Hematopoietic multipotent progenitor cell (in vitro differentiated cells): ENCODE results near the gene NFATC4. TPM values are rescaled to one million over a fixed set of nuclear protein-coding genes. Genes with fewer than 3 reads are reported as not detected.
"Not testable (repeated sequence)": the region's sequence is repeated elsewhere in the genome, so short reads cannot be mapped to it uniquely, and the experiment has no call there.

Experiments
- DNase-seq, 3 donors: peaks; one replicate each; pipeline ENCODE4 v3.0.0-alpha.2; 2011 to 2015; ENCODE audit warnings: low read depth in 2 of 3, low spot score in 2 of 3
- total RNA-seq: library from RNA; depleted of rRNA; stranded (reverse); fragments of >200 nt; gene quantifications from one replicate; pipeline ENCODE4 v1.2.3, GENCODE V29; 2012

Gene NFATC4
- total RNA-seq, 1 donor = 0.54 TPM

DNA sequence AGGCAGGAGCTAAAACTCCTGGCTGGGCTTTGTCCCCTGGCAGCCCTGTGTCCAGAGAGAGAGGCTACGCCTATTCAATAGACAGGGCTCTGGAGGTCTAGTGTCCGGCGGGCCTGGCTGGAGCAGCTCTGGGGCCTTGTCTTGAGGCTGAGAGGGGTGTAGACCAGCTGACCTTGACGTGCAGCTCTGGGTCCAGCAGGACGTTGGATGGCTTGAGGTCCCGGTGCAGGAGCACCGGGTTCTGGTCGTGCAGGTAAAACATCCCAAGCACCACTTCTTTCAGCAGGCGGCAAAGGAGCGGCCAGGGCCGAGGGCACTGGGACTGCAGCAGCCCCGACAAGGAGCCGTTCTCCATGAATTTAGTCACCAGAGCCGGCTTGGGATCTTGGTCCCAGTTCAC, 29.1 kb upstream of the NFATC4 start:
- no peak for DNase-seq

DNA sequence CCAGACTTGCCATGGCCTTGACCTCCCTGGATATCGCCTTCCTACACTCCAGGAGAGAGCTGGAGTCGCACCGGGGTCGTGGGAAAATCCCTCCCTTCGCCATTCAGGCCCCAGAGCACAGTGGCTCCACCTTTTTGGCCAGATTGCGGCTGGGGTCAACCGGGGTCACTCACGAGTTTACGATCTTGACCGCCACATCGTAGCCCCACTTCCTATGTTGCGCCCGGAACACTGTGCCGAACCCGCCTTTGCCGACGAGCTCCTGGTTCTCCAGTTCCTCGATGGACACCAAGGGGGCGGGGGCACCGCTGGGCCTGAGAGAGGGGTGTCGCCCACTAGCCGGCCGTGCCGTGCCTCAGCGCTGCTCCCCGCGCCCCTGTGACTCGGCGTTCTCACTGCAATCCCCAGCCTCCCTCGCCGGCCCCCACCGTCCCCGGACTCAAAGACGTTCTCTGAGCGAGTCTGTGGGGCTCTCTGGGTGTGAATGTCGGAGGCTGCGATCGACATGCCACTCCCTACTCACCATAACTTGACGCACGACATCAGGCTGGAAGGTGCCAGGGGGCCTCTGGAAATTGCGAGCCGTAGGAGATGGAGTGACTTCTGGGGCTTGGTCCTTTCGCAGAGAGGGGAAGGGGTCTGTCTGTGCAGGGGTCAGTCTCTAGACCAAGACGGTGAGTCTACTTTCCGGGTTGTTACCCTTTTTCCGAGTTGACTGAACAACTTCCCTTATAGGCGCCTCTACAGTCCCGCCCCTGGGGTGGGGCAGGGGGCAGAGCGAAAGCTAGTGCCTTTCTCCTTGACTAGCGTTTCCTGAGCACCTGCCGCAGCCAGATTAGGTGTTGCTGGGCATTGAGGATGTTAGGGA, 28.5 kb upstream of the NFATC4 start, which contains the start of gene RIPK3:
Gene RIPK3 (minus strand): TSS at position 708 of the 868 bp plus-strand sequence. CDS start 165 bp downstream, at position 543.
- peak; percentile 30 to 65 (median 48) for DNase-seq

DNA sequence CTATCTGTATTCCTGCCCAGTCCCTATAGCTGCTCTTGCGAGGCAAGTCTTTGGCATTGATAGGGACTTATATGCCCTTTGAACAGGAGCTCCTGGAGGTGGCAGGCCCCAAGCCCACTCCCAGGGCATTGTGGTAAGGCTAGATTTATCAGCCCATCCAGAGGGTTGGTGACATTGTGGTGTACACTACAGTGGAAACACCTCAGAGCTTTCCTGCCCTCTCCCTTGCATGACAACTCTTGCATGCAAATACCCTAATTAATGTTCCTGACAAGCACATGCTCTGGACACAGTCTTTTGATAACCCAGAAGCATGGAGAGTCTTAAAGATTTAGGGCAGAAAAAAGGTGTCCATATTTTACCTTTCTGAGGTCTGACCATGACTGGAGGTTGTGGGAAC, 27.4 kb upstream of the NFATC4 start:
- DNase-seq = no peak

DNA sequence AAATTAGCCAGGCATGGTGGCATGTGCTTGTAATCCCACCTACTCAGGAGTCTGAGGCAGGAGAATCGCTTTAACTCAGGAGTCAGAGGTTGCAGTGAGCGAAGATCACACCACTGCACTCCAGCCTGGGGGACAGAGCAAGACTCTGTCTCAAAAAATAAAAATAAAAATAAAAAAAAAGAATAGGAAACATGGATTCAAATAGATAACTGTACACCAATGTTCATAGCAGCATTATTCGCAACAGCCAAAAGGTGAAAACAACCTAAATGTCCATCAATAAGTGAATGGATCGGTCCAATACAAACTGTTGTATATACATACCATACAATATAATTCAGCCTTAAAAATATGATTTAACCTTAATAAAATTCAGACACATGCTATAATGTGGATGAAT, 25.1 kb upstream of the NFATC4 start:
- DNase-seq = no peak

DNA sequence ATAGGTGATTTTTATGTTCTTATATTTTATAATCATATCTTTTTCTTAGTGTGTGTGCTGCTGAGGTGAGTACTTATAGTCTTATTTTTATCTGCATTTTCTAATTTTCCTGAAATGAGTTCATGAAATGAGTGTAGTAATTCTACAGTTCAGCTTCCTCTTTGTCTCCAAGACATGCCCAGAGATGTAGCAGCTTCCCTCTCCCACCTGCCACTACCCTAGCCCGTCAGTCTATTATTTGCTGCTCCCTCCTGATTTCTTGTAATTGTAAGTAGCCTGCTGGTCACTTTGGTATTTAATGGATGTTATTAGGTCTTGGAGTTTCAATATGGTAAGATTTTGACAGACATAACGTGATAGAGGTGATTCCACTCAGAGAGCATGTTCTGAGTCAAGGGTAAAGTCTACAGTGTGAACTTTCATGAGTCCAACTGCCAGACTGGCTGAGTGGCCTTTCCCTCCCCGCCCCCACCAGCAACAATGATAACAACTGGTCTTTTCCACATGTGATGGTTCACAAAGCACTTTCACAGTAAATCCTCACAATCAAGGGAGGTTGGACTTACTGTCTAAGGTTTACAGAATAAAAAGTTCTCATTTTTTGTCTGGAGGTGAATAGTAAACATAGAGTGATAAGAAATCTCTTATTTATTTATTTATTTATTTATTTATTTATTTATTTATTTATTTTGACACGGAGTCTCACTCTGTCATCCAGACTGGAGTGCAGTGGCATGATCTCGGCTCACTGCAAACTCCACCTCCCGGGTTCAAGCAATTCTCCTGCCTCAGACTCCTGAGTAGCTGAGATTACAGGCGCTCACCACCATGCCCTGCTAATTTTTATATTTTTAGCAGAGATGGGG, 24.0 kb upstream of the NFATC4 start:
- DNase-seq = no peak

DNA sequence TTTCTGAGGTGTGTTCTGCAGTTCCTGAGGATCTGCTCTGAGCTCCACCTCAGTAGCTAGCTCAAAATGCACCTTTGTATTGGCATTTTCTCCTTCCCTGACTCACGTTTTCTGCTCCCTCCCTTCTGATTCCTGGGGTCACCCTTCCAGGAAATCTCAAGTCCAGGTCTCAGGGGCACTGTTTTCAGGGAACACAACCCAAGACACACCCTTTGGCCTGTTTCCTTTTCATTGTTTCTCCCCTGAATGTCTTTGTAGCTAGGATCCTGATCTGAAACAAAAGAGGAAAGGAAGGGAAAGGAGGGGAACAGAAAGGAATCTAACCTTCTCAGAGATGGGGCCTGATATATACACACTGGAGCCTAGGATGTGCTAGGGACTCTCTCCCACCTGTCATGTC, 20.9 kb upstream of the NFATC4 start:
- no peak for DNase-seq

DNA sequence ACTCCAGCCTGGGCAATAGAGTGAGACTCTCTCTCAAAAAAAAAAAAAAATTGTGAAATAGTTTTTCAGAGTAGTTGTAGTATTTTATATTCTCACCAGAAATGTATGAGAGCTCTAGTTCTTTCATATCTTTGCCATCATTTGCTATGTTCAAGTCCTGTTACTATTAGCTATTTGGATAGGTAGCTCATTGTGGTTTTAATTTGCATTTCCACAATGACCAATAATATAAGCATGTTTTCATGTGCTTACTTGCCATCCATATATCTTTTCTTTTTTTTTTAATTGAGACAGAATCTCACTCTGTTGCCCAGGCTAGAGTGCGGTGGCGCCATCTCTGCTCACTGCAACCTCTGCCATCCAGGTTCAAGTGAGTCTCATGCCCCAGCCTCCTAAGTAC, 19.8 kb upstream of the NFATC4 start:
- DNase-seq = no peak

DNA sequence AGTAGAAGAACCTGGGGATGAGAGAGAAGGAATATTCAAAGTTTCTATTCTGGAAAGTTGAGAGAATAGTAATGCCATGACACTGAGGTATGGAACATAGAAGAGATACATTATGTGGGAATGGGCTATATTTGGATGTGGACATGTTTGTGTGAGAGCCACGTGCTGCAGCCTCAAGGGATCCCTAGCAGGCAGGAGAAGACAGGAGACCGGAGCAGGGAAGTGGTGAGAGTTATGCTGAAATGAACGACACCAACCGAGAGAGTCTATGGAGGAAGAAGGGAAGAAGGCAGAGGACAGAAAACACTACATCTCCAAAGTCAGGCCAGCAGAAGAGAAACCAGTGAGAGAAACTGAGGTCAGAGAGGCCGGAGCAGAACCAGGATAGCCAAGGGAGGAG, 18.2 kb upstream of the NFATC4 start:
- no peak for DNase-seq

DNA sequence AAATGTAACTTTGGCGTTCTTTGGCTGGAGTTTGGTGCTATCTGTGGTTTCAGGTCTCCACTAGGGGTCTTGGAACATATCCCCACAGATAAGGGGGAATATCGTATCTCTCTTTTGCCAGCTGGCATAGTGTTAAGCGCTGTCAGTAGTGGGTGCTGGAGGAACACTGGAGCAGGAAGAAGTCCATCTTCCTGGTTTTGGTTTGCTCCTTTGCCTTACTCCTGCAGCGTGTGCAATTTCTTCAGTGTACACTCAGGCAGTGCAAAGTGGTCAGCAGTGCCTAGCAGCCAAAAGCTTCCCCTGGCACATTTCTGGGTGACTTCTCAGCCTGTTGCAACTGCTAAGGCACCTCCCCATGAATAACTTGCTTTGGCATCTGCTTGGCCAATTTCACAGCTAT, 16.5 kb upstream of the NFATC4 start:
- DNase-seq = no peak

DNA sequence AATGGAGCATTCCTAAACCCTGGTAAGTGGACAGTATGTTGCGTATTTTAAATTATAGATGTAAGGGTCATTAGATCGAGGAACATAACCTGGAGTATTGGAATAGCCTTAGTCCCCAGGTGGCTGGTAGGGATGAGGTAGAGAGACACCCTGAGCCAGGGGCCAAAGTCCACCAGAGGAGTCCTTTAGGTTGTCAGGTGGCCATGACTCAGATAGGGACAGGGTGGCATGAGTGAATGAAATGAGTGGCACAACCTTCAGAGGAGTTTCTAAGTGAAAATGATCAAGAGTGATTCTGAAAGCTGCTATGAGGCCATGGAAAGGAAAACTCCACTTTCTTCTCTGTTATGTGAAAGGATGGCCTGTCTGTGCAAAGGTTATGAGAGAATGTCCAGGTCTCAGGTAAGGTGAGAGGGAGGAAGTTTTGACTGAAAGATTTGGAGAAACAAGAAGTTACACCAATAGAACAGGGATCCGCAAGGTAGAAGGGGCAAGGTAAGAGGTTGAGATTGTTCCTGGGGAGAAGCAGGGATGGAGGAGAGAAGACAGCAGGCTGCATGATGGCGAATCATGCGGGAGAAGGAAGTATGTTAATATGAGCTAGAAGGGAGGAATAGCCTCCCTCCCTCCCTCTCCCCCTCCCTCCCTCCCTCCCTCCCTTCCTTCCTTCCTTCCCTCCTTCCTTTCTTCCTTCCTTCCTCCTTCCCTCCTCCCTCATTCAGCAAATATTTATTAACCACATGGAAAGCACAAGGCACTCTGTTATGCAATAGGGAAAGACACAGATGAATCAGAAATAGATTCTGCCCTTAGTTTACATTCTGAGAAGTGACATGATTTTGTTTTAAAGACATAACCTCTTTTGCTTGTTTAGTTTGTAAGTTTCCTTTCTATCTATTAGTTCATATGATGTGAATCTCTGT, 14.2 kb upstream of the NFATC4 start:
- DNase-seq = no peak

DNA sequence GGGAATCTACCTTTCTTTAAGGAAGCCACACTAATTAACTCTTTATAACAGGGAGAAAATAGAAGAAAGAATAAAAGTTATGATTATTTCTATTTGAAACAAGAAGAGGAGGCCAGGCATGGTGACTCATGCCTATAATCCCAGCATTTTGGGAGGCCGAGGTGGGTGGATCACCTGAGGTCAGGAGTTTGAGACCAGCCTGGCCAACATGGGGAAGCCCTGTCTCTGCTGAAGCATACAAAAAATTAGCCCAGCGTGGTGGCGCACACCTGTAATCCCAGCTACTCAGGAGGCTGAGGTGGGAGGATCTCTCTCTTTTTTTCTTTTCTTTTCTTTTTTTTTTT, 13.5 kb upstream of the NFATC4 start:
- not testable (repeated sequence) for DNase-seq

DNA sequence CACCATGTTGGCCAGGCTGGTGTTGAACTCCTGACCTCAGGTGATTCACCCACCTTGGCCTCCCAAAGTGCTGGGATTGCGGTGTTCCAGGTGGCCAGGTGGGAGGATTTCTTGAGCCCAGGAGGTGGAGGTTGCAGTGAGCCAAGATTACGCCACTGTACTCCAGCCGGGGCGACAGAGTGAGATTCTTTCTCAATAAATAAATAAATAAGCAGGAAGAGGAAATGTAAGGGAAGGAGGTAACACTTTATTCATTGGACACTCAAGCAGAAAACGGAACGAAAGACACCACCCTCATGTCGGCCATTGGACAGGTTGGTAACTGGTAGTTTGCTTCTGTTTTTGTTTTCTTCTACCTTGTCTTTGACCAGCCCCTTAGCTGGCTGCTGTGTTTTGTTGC, 13.0 kb upstream of the NFATC4 start:
- DNase-seq = no peak

DNA sequence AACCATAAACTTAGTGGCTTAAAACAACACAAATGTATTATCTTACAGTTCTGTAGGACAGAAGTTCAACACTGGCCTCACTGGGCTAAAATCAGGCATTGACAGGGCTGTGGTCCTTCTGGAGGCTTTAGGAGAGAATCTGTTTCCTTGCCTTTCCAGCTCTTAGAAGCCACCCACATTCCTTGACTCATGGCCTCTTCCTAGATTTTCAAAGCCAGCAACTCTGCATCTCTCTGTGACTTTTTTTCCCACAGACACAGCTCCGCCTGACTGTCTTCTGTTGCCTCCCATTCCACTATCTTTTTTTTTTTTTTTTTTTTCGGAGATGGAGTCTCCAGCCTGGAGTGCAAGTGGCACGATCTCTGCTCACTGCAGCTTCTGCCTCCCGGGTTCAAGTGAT, 11.8 kb upstream of the NFATC4 start:
- no peak for DNase-seq

DNA sequence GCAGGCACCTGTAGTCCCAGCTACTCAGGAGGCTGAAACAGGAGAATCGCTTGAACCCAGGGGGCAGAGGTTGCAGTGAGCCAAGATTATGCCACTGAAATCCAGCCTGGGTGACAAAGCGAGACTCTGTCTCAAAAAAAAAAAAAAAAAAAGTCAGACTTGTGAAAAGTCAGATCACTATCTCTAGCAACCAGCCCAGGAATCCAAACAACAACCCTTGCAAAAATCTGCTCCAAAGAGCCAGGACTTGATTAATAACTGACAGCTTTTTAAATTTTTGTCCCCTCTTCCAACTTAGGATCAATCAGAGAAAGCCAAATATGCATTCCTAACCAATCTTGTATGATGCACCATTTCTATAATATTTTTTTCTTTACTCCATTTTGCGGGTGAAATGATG, 7.7 kb upstream of the NFATC4 start:
- DNase-seq = no peak

DNA sequence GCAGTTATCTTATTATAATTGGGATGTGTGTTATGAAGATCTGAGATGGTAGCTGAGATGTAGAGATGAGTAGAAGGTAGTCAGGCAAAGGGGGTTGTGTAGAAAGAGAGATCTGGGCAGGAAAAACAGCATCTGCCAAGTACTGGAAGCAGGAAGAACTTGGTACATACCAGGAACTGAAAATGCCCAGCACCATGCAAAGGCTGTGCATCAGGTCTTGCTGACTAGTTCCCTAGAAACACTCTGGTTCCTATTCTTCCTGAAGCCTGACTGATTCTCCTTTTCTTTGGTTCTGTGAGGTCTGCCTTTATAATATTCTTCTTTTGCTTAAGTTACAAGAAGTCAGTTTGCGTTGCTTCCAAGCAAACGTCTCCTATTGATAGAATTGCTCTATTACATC, 6.7 kb upstream of the NFATC4 start:
- no peak for DNase-seq

DNA sequence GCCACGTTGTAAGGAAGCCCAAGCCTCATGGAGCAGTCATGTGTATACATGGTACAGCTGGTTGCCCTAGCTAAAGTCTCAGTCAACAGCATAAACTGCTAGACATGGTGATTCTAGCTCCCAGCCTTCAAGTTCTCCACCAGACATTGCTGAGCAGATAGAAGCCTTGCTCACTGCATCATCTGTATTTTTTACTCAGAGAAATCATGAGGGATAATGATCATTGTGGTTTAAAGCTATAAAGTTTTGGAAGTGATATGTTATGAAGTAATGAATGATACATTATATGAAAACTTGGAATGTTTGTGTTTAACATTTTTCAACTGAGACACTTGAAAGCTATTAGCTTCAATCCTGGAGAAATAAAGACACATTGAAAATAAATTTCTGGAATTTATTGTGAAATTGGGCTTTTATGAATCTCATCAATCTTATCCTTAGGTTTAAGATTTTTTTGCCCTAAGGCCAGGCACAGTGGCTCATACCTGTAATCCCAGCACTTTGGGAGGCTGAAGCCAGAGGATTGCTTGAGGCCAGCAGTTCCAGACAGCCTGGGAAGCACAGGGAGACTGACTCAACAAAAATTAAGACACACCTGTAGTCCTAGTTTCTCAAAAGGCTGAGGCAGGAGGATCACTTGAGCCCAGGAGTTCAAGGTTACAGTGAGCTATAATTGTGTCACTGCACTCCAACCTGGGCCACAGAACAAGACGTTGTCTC, 5.6 kb upstream of the NFATC4 start:
- no peak for DNase-seq

DNA sequence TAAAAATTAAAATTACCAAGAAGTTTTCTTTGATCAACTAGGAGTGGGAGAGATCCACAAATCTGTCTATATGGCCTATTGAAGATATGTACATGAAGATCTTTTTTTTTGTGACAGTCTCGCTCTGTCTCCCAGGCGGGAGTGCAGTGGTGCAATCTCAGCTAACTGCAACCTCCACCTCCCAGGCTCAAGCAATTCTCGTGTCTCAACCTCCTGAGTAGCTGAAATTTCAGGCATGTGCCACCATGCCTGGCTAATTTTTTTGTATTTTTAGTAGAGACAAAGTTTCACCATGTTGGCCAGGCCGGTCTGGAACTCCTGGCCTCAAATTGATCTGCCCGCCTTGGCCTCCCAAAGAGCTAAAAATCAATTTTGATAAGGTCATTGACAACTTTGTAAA, 4.6 kb upstream of the NFATC4 start:
- DNase-seq = no peak

DNA sequence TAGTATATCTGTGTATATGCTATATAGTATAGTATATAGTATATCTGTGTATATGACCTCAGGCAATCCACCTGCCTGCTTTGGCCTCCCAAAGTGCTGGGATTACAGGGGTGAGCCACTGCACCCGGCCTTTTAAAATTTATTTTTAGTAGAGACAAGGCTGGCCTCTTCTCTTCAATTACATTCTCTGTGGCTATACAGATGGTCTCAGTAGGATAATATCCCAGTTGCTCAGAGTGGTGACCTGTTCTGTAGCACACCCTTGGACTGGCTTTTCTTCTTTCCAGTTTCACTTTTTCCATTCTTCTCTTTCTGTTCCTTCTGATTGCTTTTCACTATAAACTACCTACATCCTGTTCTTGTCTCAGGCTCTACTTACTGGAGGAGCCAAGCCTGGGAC, 3.1 kb upstream of the NFATC4 start:
- no peak for DNase-seq

DNA sequence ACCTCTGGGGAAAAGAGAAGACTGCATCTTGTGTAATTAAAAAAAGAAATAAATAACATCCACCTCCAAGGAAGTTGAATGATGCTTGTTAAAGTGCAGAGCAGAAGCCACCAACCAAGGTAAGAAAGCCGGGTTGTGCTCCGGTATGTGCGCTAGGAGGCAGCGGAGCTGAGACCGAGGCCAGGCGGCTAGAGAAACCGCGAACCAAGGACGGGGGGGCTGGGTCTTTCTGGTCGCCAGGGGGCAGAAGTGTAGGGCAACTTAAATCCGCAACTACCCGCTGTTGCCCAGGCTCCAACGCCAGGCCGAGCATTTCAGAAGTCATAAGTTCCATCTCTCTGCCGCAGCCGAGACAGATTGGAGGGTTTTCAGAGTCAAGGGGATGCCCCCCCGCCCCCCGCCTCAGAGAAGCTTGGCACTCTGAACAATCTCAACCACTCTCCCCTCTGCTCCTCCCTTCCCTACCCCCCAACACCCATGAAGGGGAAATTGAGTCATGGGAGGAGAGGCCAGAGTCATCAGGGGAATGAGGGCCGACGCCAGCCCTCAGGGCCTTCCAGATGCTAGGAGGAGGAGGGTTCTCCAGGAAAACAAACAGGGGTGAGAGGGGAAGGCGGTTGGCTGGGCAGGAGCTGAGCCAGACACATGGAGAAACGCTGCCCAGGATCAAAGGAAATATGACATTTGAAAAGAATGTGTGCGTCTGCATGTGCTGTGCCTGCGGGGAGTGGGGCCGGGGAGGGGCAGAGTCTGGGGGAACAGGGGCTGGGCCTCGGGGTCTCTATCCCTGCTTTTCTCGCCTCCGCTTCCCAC, 2.2 kb upstream of the NFATC4 start:
- peak in 2 of 3 donors; percentile 94 to 96 for DNase-seq

DNA sequence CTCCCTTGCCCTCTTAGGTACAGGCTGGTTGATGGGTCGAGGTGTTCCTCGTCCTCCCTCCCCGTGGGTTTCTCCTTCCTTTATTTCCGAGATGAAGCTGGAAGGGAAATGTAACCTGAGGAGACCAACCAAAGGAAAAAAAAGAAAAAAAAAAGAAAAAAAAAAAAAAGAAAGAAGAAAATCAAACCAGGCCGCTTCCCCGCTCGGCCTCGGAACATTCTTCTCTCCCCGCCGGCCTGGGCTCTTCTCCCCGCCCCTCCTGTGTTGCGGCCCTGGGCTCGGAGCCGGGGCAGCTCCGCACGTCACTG, 1.6 kb upstream of the NFATC4 start:
- peak in 1 of 3 donors; percentile 26 for DNase-seq
